H9 (cell line): ENCODE data around the gene TMEM121. TPM values are rescaled to one million over a fixed set of nuclear protein-coding genes. Genes with fewer than 3 reads are reported as not detected.
A peak's percentile ranks its signal among the peaks of the same experiment; 100 is the strongest.

Experiments
- DNase-seq: peaks from one replicate; pipeline ENCODE4 v3.0.0-alpha.2; 2017
- H2AFZ ChIP-seq: one replicate; pipeline ENCODE4 v1.6.1; 2013; ENCODE audit warnings: mild to moderate bottlenecking, low read length, control low read depth, moderate library complexity
- H2AK5ac ChIP-seq: 2 replicates; pipeline ENCODE4 v1.6.1; 2013; ENCODE audit warnings: low read length, control low read depth, mixed read lengths; ENCODE audit not compliant: insufficient read length
- H2BK120ac ChIP-seq: one replicate; pipeline ENCODE4 v1.6.1; 2013; ENCODE audit warnings: low read depth, mild to moderate bottlenecking, low read length, control low read depth, inconsistent platforms; ENCODE audit not compliant: poor library complexity, severe bottlenecking
- H2BK12ac ChIP-seq: 2 replicates; pipeline ENCODE4 v1.6.1; 2013; ENCODE audit warnings: low read length, control low read depth, mixed read lengths, low read depth; ENCODE audit not compliant: insufficient read length
- H2BK15ac ChIP-seq: 2 replicates; pipeline ENCODE4 v1.6.1; 2013; ENCODE audit warnings: low read depth, low read length, control low read depth
- H2BK20ac ChIP-seq: one replicate; pipeline ENCODE4 v1.6.1; 2013; ENCODE audit warnings: low read depth, mild to moderate bottlenecking, low read length, control low read depth, inconsistent platforms; ENCODE audit not compliant: poor library complexity, severe bottlenecking
- H2BK5ac ChIP-seq: 2 replicates; pipeline ENCODE4 v1.6.1; 2013; ENCODE audit warnings: low read length, control low read depth, mixed read lengths; ENCODE audit not compliant: insufficient read length
- H3K14ac ChIP-seq: 2 replicates; pipeline ENCODE4 v1.6.1; 2013; ENCODE audit warnings: low read length, control low read depth; ENCODE audit not compliant: insufficient read depth
- H3K18ac ChIP-seq: 2 replicates; pipeline ENCODE4 v1.6.1; 2013; ENCODE audit warnings: low read depth, mild to moderate bottlenecking, mixed read lengths, low read length, control low read depth; ENCODE audit not compliant: insufficient read length
- H3K23ac ChIP-seq: 2 replicates; pipeline ENCODE4 v1.6.1; 2013; ENCODE audit warnings: low read length, control low read depth, mixed read lengths, low read depth; ENCODE audit not compliant: insufficient read length
- H3K23me2 ChIP-seq: 2 replicates; pipeline ENCODE4 v1.6.1; 2013; ENCODE audit warnings: low read depth, mild to moderate bottlenecking, mixed read lengths, low read length, control low read depth; ENCODE audit not compliant: insufficient read length, poor library complexity, severe bottlenecking
- H3K27ac ChIP-seq: 2 replicates; pipeline ENCODE4 v1.5.1; 2013; ENCODE audit warnings: low read length, control low read depth, mixed read lengths, low read depth; ENCODE audit not compliant: insufficient read length
- H3K27me3 ChIP-seq: 2 replicates; pipeline ENCODE4 v1.6.1; 2013; ENCODE audit warnings: low read length, control low read depth, inconsistent platforms; ENCODE audit not compliant: insufficient read depth
- H3K4ac ChIP-seq: 2 replicates; pipeline ENCODE4 v1.6.1; 2013; ENCODE audit warnings: low read depth, mild to moderate bottlenecking, control low read depth, inconsistent platforms, low read length, moderate library complexity
- H3K4me1 ChIP-seq: 2 replicates; pipeline ENCODE4 v1.6.1; 2013; ENCODE audit warnings: low read length, control low read depth, inconsistent platforms; ENCODE audit not compliant: insufficient read depth
- H3K4me2 ChIP-seq: 2 replicates; pipeline ENCODE4 v1.6.1; 2013; ENCODE audit warnings: low read length, control low read depth, mixed read lengths; ENCODE audit not compliant: insufficient read length, insufficient read depth
- H3K56ac ChIP-seq: 2 replicates; pipeline ENCODE4 v1.6.1; 2013; ENCODE audit warnings: low read depth, mild to moderate bottlenecking, mixed read lengths, low read length, control low read depth; ENCODE audit not compliant: insufficient read length
- H3K79me1 ChIP-seq: 2 replicates; pipeline ENCODE4 v1.6.1; 2013; ENCODE audit warnings: low read depth, mild to moderate bottlenecking, moderate library complexity, low read length, control low read depth, inconsistent platforms; ENCODE audit not compliant: insufficient read depth, poor library complexity, severe bottlenecking
- H3K79me2 ChIP-seq: 2 replicates; pipeline ENCODE4 v1.6.1; 2013; ENCODE audit warnings: low read length, control low read depth, inconsistent platforms; ENCODE audit not compliant: insufficient read depth
- H3K9ac ChIP-seq: 2 replicates; pipeline ENCODE4 v1.6.1; 2013; ENCODE audit warnings: low read length, control low read depth, mixed read lengths; ENCODE audit not compliant: insufficient read length; ENCODE audit errors: extremely low read depth
- H3K9me3 ChIP-seq: one replicate; pipeline ENCODE4 v1.6.1; 2013; ENCODE audit warnings: low read depth, low read length, inconsistent platforms; ENCODE audit not compliant: control insufficient read depth
- H3T11ph ChIP-seq: one replicate; pipeline ENCODE4 v1.6.1; 2013; ENCODE audit warnings: mild to moderate bottlenecking, low read length, control low read depth, inconsistent platforms
- H4K20me1 ChIP-seq: one replicate; pipeline ENCODE4 v1.6.1; 2013; ENCODE audit not compliant: control insufficient read depth, insufficient read length, insufficient read depth
- H4K5ac ChIP-seq: 2 replicates; pipeline ENCODE4 v1.6.1; 2013; ENCODE audit warnings: low read depth, mild to moderate bottlenecking, mixed read lengths, low read length, control low read depth; ENCODE audit not compliant: insufficient read length
- H4K8ac ChIP-seq: replicated peaks from 2 replicates; pipeline ENCODE4 v1.6.1; 2013; ENCODE audit warnings: low read length, control low read depth, mixed read lengths, low read depth; ENCODE audit not compliant: insufficient read length
- H4K91ac ChIP-seq: 2 replicates; pipeline ENCODE4 v1.6.1; 2013; ENCODE audit warnings: low read depth, mild to moderate bottlenecking, moderate library complexity, mixed read lengths, low read length, control low read depth; ENCODE audit not compliant: insufficient read length
- H3K27ac Mint-ChIP-seq, 3 experiments: 2 replicates in 2 of 3; 3 replicates in 1 of 3; pipeline ENCODE4 v1.8.0; 2020 to 2021; ENCODE audit warnings: mixed read lengths in 3 of 3, mild to moderate bottlenecking in 1 of 3, moderate library complexity in 1 of 3
- H3K27me3 Mint-ChIP-seq: 2 replicates; pipeline ENCODE4 v1.8.0; 2021; ENCODE audit warnings: low read depth, mild to moderate bottlenecking, moderate library complexity, mixed read lengths
- H3K36me3 Mint-ChIP-seq, 3 experiments: 2 replicates in 2 of 3; 3 replicates in 1 of 3; pipeline ENCODE4 v1.8.0; 2020 to 2021; ENCODE audit warnings: low read depth in 3 of 3, mixed read lengths in 3 of 3; ENCODE audit not compliant: insufficient read depth in 1 of 3
- H3K4me1 Mint-ChIP-seq, 2 experiments: 2 replicates each; pipeline ENCODE4 v1.8.0; 2020; ENCODE audit warnings: mixed read lengths in 2 of 2
- H3K4me3 Mint-ChIP-seq, 2 experiments: 2 replicates in 1 of 2; 3 replicates in 1 of 2; pipeline ENCODE4 v1.8.0; 2020 to 2021; ENCODE audit warnings: mild to moderate bottlenecking in 2 of 2, mixed read lengths in 2 of 2, moderate library complexity in 1 of 2
- H3K9me3 Mint-ChIP-seq, 2 experiments: 2 replicates in 1 of 2; 3 replicates in 1 of 2; pipeline ENCODE4 v1.8.0; 2020; ENCODE audit warnings: mild to moderate bottlenecking in 2 of 2, mixed read lengths in 2 of 2, moderate library complexity in 1 of 2
- CTCF ChIP-seq: fragments of 200-600 bp; sonication (generic); conservative IDR thresholded peaks from 3 replicates; pipeline ENCODE4 v1.8.0; 2021; ENCODE audit warnings: antibody characterized with exemption, mild to moderate bottlenecking
- WGBS: extraction: QIAGEN DNeasy Blood & Tissue Kit; methylation state at CpG from one replicate; pipeline ENCODE4 v1.1.7; 2013; ENCODE audit warnings: missing lambda C conversion rate, low lambda C conversion rate, mixed read lengths; ENCODE audit not compliant: insufficient read length; ENCODE audit errors: extremely low coverage; 5-methylcytosine and 5-hydroxymethylcytosine counted together
- total RNA-seq: library from RNA; stranded (reverse); gene quantifications from 2 replicates; pipeline ENCODE4 v1.2.1, GENCODE V29; 2021

Gene TMEM121
- total RNA-seq, 1 experiment from 2014 or later = 2.6 TPM

- no peak overlapping the region for H2BK15ac ChIP-seq
- H2BK12ac ChIP-seq = no peak overlapping the region
- H4K5ac ChIP-seq = no peak overlapping the region
- no peaks in the 10 kb centered on the region for H3K4me1 ChIP-seq
- no CpG with 5 or more reads among the region's 18 CpGs for WGBS
- H2AK5ac ChIP-seq = no peak overlapping the region
- H3K4ac ChIP-seq = no peak overlapping the region
- H4K8ac ChIP-seq = no peak overlapping the region
- H3K4me1 Mint-ChIP-seq = peaks cover 0 to 9% of the 10 kb centered on the region in 2 experiments; a peak in 2 of 4 replicates
- H3K4me2 ChIP-seq = no peak overlapping the region
- H3K27me3 Mint-ChIP-seq = no peaks in the 10 kb centered on the region
- no peak overlapping the region; the same call in 1 of the 2 replicates for H3K14ac ChIP-seq
- no peak overlapping the region for H2BK20ac ChIP-seq
- H3K9me3 Mint-ChIP-seq = peaks cover 0 to 4% of the 10 kb centered on the region in 2 experiments; a peak in 1 of 5 replicates
- no peak overlapping the region for H3K9ac ChIP-seq
- DNase-seq = peak; percentile 18
- H2AFZ ChIP-seq = no peak overlapping the region
- H3K18ac ChIP-seq = no peak overlapping the region
- H3K23me2 ChIP-seq = no peaks in the 10 kb centered on the region
- no peak overlapping the region for H2BK120ac ChIP-seq
- no peak overlapping the region for H3K23ac ChIP-seq
- no peaks in the 10 kb centered on the region for H3K9me3 ChIP-seq
- H3K79me2 ChIP-seq = no peaks in the 10 kb centered on the region
- no peaks in the 10 kb centered on the region for H4K20me1 ChIP-seq
- H3K79me1 ChIP-seq = no peaks in the 10 kb centered on the region
- no peak overlapping the region for H3K27ac ChIP-seq
- H3K27ac Mint-ChIP-seq = no peak overlapping the region
- no peak overlapping the region for H3K4me3 Mint-ChIP-seq
- no peaks in the 10 kb centered on the region for H3K27me3 ChIP-seq
- H4K91ac ChIP-seq = no peak overlapping the region
- peaks cover 0 to 5% (median 0%) of the 10 kb centered on the region in 3 experiments; a peak in 3 of 7 replicates for H3K36me3 Mint-ChIP-seq
- H3T11ph ChIP-seq = no peak overlapping the region
- no peak overlapping the region for H3K56ac ChIP-seq
- no peak for TF ChIP-seq CTCF
- no peak overlapping the region for H2BK5ac ChIP-seq
These were observed 31.0 kb upstream of the TMEM121 start for GRCh38 chr14:105495101-105495989.
